HepG2 (cell line): Measurements from ENCODE around the gene DBNDD1. TPM values are rescaled to one million over a fixed set of nuclear protein-coding genes. Genes with fewer than 3 reads are reported as not detected.
A peak's percentile ranks its signal among the peaks of the same experiment; 100 is the strongest.

Experiments
- HOXD1 ChIP-seq: sonication (generic); formaldehyde crosslinking; IDR thresholded peaks from 2 replicates; pipeline ENCODE4 v1.5.0; 2020; ENCODE audit warnings: missing genetic modification reagents
- KDM3A ChIP-seq: IDR thresholded peaks from 2 replicates; pipeline ENCODE4 v1.6.1; 2018; ENCODE audit warnings: low read depth, missing compliant biosample characterization
- KMT2A ChIP-seq: sonication (generic); formaldehyde crosslinking; IDR thresholded peaks from 2 replicates; pipeline ENCODE4 v1.4.0; 2020; ENCODE audit warnings: missing genetic modification reagents
- PAWR ChIP-seq: sonication (generic); formaldehyde crosslinking; IDR thresholded peaks from 2 replicates; pipeline ENCODE4 v1.4.0; 2020; ENCODE audit warnings: missing genetic modification reagents, mild to moderate bottlenecking, borderline replicate concordance
- SNAPC2 ChIP-seq: sonication (generic); formaldehyde crosslinking; IDR thresholded peaks from 2 replicates; pipeline ENCODE4 v1.8.1; 2022; ENCODE audit warnings: mild to moderate bottlenecking, missing genetic modification reagents
- ZBTB7A ChIP-seq: sonication (generic); formaldehyde crosslinking; IDR thresholded peaks from 2 replicates; pipeline ENCODE4 v1.8.0; 2022; ENCODE audit warnings: mild to moderate bottlenecking, missing genetic modification reagents
- ZFP90 ChIP-seq: sonication (generic); formaldehyde crosslinking; IDR thresholded peaks from 2 replicates; pipeline ENCODE4 v1.8.0; 2022; ENCODE audit warnings: missing genetic modification reagents, mild to moderate bottlenecking, inconsistent platforms, borderline replicate concordance
- ZNF143 ChIP-seq: sonication (generic); formaldehyde crosslinking; IDR thresholded peaks from 2 replicates; pipeline ENCODE4 v1.4.0; 2020; ENCODE audit warnings: missing genetic modification reagents
- ZNF280D ChIP-seq: sonication (generic); formaldehyde crosslinking; IDR thresholded peaks from 2 replicates; pipeline ENCODE4 v1.5.1; 2020; ENCODE audit warnings: mild to moderate bottlenecking, missing genetic modification reagents
- ZNF350 ChIP-seq: sonication (generic); formaldehyde crosslinking; IDR thresholded peaks from 2 replicates; pipeline ENCODE4 v1.4.0; 2020; ENCODE audit warnings: mild to moderate bottlenecking, low read depth, missing genetic modification reagents, borderline replicate concordance
- ZNF768 ChIP-seq: sonication (generic); formaldehyde crosslinking; IDR thresholded peaks from 2 replicates; pipeline ENCODE4 v1.4.0; 2020; ENCODE audit warnings: missing genetic modification reagents
- ZNF83 ChIP-seq: sonication (generic); formaldehyde crosslinking; IDR thresholded peaks from 2 replicates; pipeline ENCODE4 v1.4.0; 2020; ENCODE audit warnings: missing genetic modification reagents, mild to moderate bottlenecking, borderline replicate concordance
- ZZZ3 ChIP-seq: sonication (generic); formaldehyde crosslinking; IDR thresholded peaks from 2 replicates; pipeline ENCODE4 v1.4.0; 2020; ENCODE audit warnings: missing genetic modification reagents, mild to moderate bottlenecking, borderline replicate concordance
- polyA plus RNA-seq, 8 experiments: library from polyadenylated mRNA; depleted of rRNA in 3 of 8; stranded (reverse) in 7 of 8; unstranded in 1 of 8; fragments of >200 nt; fragmentation: Illumina TruSeq in 4 of 8; extraction: Trizol in 4 of 8; gene quantifications; 2 replicates each; pipeline versions ENCODE4 v1.2.1 to v1.2.3, GENCODE V29; 2011 to 2016; ENCODE audit warnings: low read depth in 4 of 8, missing spikeins in 1 of 8, mixed read lengths in 1 of 8; ENCODE audit not compliant: insufficient read depth in 1 of 8
- total RNA-seq, 5 experiments: library from RNA; depleted of rRNA; stranded (reverse); fragments of >200 nt; fragmentation: Illumina TruSeq; extraction: Trizol; gene quantifications; 2 replicates each; pipeline ENCODE4 v1.2.3, GENCODE V29; 2016; ENCODE audit warnings: low read depth in 1 of 5
- TF ChIP-seq, protein P1 (sequence below): sonication (generic); formaldehyde crosslinking; conservative IDR thresholded peaks from 2 replicates; pipeline ENCODE4 v1.5.0; 2020; ENCODE audit warnings: missing genetic modification reagents
- TF ChIP-seq, protein P2 (sequence below): fragments of 450-650 bp; IDR thresholded peaks from 2 replicates; pipeline ENCODE4 v1.6.1; 2017; ENCODE audit warnings: mild to moderate bottlenecking
- TF ChIP-seq, protein P3 (sequence below): IDR thresholded peaks from 2 replicates; pipeline ENCODE4 v1.6.1; 2012; ENCODE audit warnings: low read depth, low read length, improper control_type of control experiment

Gene DBNDD1
- total and polyA plus RNA-seq, 2 of the 13 experiments (the other 11 are each of a cell fraction or from before 2014, with no cell fraction given): 17.0 to 40.4 TPM

DNA sequence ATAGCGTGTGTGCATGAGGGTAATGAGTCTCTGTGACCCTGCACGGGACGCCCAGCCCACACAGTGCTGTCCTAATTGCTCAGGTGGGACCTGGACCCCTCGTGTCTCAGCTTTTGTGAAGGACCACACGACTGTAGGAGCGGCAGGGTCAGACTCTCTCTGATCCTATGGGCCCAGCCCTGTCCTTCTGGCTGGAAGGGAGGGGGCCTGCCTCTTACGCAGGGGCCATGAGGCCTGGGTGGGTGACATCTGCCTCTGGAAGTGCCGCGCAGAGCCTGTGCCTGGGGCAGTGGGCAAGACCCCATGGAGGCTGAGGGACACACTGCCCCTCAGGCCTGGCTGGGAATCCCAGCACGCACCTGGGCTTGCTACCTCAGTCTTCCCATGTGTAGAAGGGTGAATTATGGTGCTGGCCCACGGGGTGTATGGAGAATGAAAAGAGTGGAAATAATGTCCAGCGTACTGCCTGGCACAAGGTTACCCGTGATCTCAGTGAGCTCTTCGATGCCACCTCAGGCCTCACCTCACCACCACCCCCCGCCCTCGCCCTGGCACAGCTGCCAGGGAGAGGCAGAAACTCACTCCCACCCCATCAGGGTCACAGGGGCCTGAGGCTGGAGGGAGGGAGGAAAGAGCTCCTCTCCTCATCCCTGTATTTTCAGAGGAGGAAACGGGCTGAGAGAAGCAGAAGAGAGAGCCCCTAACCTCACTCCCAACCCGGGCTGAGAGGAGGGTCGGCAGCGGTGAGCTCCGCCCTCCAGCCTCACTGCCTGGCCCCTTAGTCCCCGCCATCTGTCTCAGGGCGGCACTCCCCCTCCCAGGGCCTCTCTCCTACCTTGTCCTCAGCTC lies 27.1 kb upstream of the DBNDD1 start (continued):
- TF ChIP-seq, protein P1, sequence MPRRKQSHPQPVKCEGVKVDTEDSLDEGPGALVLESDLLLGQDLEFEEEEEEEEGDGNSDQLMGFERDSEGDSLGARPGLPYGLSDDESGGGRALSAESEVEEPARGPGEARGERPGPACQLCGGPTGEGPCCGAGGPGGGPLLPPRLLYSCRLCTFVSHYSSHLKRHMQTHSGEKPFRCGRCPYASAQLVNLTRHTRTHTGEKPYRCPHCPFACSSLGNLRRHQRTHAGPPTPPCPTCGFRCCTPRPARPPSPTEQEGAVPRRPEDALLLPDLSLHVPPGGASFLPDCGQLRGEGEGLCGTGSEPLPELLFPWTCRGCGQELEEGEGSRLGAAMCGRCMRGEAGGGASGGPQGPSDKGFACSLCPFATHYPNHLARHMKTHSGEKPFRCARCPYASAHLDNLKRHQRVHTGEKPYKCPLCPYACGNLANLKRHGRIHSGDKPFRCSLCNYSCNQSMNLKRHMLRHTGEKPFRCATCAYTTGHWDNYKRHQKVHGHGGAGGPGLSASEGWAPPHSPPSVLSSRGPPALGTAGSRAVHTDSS (CRISPR knock-in tag): no peak
- TF ChIP-seq, protein P2, sequence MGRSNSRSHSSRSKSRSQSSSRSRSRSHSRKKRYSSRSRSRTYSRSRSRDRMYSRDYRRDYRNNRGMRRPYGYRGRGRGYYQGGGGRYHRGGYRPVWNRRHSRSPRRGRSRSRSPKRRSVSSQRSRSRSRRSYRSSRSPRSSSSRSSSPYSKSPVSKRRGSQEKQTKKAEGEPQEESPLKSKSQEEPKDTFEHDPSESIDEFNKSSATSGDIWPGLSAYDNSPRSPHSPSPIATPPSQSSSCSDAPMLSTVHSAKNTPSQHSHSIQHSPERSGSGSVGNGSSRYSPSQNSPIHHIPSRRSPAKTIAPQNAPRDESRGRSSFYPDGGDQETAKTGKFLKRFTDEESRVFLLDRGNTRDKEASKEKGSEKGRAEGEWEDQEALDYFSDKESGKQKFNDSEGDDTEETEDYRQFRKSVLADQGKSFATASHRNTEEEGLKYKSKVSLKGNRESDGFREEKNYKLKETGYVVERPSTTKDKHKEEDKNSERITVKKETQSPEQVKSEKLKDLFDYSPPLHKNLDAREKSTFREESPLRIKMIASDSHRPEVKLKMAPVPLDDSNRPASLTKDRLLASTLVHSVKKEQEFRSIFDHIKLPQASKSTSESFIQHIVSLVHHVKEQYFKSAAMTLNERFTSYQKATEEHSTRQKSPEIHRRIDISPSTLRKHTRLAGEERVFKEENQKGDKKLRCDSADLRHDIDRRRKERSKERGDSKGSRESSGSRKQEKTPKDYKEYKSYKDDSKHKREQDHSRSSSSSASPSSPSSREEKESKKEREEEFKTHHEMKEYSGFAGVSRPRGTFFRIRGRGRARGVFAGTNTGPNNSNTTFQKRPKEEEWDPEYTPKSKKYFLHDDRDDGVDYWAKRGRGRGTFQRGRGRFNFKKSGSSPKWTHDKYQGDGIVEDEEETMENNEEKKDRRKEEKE: no peak
- TF ChIP-seq KMT2A (no peak; the same call in 1 of the 2 replicates), SNAPC2 (no peak), ZZZ3 (no peak), ZNF143 (CRISPR knock-in tag) (0 out of 2 replicates have a peak, but pooled peaks have one; percentile 11), ZNF350 (CRISPR knock-in tag) (no peak), HOXD1 (CRISPR knock-in tag) (0 out of 2 replicates have a peak, but pooled peaks have one; percentile 36), ZNF768 (CRISPR knock-in tag) (no peak), ZFP90 (CRISPR knock-in tag) (no peak), PAWR (CRISPR knock-in tag) (no peak), ZBTB7A (CRISPR knock-in tag) (no peak), ZNF83 (CRISPR knock-in tag) (peak; percentile 8; the same call in 1 of the 2 replicates), KDM3A (CRISPR knock-in tag) (0 out of 2 replicates have a peak, but pooled peaks have one; percentile 27), ZNF280D (CRISPR knock-in tag) (no peak)
- TF ChIP-seq, protein P3, sequence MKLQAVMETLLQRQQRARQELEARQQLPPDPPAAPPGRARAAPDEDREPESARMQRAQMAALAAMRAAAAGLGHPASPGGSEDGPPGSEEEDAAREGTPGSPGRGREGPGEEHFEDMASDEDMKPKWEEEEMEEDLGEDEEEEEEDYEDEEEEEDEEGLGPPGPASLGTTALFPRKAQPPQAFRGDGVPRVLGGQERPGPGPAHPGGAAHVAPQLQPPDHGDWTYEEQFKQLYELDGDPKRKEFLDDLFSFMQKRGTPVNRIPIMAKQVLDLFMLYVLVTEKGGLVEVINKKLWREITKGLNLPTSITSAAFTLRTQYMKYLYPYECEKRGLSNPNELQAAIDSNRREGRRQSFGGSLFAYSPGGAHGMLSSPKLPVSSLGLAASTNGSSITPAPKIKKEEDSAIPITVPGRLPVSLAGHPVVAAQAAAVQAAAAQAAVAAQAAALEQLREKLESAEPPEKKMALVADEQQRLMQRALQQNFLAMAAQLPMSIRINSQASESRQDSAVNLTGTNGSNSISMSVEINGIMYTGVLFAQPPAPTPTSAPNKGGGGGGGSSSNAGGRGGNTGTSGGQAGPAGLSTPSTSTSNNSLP: no peak
